Subcutaneous adipose tissue (tissue), 4 donors: ENCODE data around the gene RSPH4A. TPM values are rescaled to one million over a fixed set of nuclear protein-coding genes. Genes with fewer than 3 reads are reported as not detected.

Experiments used
- total RNA-seq, 4 donors: library from RNA; depleted of rRNA; stranded (reverse); fragments of >200 nt; gene quantifications; one replicate each; pipeline ENCODE4 v1.1.0, GENCODE V29; 2016
- TF ChIP-seq, protein P1 (sequence below): fragments of 450-650 bp; IDR thresholded peaks from one replicate; pipeline ENCODE4 v1.5.1; 2016; ENCODE audit warnings: low read depth, mild to moderate bottlenecking, control low read depth, antibody characterized with exemption, moderate library complexity

Gene RSPH4A
- total RNA-seq, 4 donors from 2014 or later, result 0.17 to 0.22 TPM; not detected in 2

DNA sequence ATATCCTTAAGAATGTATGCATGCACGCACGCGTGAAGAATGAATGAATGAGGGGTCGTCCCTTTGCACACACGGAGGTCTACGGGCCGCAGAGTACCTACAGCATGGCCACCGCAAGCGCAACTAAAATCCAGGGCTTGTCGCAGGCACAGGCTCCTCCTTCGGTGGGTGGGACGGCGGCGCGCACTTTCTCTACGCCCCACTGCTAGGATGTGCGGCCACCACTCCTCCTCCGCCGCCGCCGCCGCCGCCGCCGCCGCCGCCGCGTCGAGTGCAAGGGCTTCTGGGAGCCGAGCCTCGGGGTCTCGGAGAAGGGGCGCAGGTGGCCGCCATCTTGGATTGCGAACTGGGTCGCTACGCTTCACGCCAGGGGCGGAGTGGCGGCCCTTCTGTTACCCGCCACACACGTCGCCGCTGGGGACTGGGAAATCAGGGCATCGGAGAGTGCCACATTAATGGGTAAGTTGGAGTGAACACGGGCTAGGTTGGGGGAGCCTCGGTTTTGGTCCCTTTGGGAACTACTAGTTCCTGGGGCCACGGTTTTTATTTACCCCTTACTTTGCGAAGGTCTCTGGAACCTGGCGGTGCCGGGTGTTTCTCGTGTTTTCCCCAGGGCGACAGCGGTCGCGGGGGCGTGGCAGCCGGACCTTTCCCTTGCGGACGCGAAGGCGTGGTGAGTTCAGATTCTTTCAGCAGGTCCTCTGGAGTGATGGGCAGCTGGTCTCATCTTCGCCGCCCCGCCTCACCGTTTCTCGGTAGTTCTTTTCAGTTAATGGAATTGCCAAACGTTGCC lies 64.8 kb downstream of the RSPH4A start, which contains the start of gene KPNA5:
Gene KPNA5 (plus strand): TSS at position 332 of the 793 bp plus-strand sequence. CDS start 124 bp downstream, at position 456.
- TF ChIP-seq, protein P1, sequence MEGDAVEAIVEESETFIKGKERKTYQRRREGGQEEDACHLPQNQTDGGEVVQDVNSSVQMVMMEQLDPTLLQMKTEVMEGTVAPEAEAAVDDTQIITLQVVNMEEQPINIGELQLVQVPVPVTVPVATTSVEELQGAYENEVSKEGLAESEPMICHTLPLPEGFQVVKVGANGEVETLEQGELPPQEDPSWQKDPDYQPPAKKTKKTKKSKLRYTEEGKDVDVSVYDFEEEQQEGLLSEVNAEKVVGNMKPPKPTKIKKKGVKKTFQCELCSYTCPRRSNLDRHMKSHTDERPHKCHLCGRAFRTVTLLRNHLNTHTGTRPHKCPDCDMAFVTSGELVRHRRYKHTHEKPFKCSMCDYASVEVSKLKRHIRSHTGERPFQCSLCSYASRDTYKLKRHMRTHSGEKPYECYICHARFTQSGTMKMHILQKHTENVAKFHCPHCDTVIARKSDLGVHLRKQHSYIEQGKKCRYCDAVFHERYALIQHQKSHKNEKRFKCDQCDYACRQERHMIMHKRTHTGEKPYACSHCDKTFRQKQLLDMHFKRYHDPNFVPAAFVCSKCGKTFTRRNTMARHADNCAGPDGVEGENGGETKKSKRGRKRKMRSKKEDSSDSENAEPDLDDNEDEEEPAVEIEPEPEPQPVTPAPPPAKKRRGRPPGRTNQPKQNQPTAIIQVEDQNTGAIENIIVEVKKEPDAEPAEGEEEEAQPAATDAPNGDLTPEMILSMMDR, result no peak

GRCh38 chr6:116682334-116682712 lies 66.0 kb downstream of the RSPH4A start:
- TF ChIP-seq, protein P1, result no peak

Other genes with a start within 250 kb of the RSPH4A start
- 100 to 1,000 TPM in 3 of 4 donors, 10 to 100 TPM in 1; 71.2 to 129 (median 119) TPM for gene DSE, start 245.5 kb upstream of the RSPH4A start, total RNA-seq
- 1 to 10 TPM in 3 of 4 donors, under 1 TPM in 1; 0.65 to 9.2 (median 3.7) TPM for gene CALHM6, start 155.1 kb upstream of the RSPH4A start, total RNA-seq
- 1 to 10 TPM; 2.3 to 3.3 (median 2.7) TPM for gene CALHM5, start 104.8 kb upstream of the RSPH4A start, total RNA-seq
- gene TRAPPC3L, start 70.8 kb upstream of the RSPH4A start, total RNA-seq, result under 1 TPM in 1 of 4 donors, not detected in 3; 0.33 TPM
- gene CALHM4, start 62.7 kb upstream of the RSPH4A start, total RNA-seq, result not detected
- gene RWDD1, start 45.0 kb upstream of the RSPH4A start, total RNA-seq, result 10 to 100 TPM; 42.2 to 70.6 (median 50.4) TPM
- 10 to 100 TPM in 1 of 4 donors, 1 to 10 TPM in 3; 8.7 to 10.9 (median 9.6) TPM for gene ZUP1, start 52.3 kb downstream of the RSPH4A start, total RNA-seq
- 10 to 100 TPM in 3 of 4 donors, 1 to 10 TPM in 1; 9.0 to 13.2 (median 11.7) TPM for gene KPNA5, start 64.7 kb downstream of the RSPH4A start, total RNA-seq
- gene FAM162B, start 149.2 kb downstream of the RSPH4A start, total RNA-seq, result 10 to 100 TPM in 2 of 4 donors, 1 to 10 TPM in 2; 2.0 to 25.6 (median 12.2) TPM
- not detected for gene GPRC6A, start 212.6 kb downstream of the RSPH4A start, total RNA-seq